GM10266 (cell line): Measurements from ENCODE around the gene FBXO48.
"Not testable (repeated sequence)": the region's sequence is repeated elsewhere in the genome, so short reads cannot be mapped to it uniquely, and the experiment has no call there.

Experiments
- DNase-seq: peaks from one replicate; pipeline ENCODE4 v3.0.0; 2012; ENCODE audit errors: extremely low spot score
- TF ChIP-seq, protein P1 (sequence below): IDR thresholded peaks from 2 replicates; pipeline ENCODE4 v1.5.1; 2012; ENCODE audit warnings: mild to moderate bottlenecking, low read depth; ENCODE audit not compliant: control insufficient read depth, insufficient read depth; ENCODE audit errors: missing control alignments

FBXO48 gene

DNA sequence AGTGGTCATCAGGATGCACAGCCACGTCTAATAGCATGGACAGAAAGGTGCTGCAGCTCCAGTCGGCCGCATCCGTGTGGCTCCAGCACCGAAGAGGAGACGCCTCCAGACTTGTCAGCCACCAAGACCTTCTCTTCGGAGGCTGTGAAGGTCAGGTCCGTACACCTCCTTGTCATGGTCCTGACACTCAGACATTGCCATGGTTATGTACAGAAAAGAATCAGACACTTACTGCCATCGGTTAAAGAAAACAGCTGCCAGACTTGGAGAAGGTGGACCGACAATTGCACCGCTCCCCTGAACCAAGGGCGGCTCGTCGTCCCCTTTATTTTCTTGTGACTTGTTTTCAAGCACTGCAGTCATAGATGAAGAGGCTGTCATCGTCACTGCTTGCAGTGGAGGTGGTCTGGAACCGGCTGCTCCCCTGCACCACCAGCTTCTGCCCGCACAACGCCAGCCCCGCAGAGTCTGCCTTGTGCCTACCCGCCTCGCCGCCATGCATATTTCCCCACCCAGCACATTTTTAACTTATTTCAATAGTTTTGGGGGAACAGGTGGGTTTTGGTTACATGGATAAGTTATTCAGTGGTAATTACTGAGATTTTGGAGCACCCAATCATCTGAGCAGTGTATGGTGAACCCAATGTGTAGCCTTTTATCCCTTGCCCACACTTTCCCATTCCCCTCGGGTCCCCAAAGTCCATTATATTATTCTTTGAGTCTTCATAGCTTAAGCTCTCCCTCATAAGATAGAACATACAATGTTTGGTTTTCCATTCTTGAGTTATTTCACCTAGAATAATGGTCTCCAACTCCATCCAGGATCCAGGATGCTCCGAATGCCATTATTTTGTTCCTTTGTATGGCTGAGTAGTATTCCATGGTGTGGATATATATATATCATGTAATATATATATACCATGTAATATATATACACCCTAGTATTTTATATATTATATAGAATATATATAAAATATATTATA lies 18.1 kb downstream of the FBXO48 start:
- TF ChIP-seq, protein P1, sequence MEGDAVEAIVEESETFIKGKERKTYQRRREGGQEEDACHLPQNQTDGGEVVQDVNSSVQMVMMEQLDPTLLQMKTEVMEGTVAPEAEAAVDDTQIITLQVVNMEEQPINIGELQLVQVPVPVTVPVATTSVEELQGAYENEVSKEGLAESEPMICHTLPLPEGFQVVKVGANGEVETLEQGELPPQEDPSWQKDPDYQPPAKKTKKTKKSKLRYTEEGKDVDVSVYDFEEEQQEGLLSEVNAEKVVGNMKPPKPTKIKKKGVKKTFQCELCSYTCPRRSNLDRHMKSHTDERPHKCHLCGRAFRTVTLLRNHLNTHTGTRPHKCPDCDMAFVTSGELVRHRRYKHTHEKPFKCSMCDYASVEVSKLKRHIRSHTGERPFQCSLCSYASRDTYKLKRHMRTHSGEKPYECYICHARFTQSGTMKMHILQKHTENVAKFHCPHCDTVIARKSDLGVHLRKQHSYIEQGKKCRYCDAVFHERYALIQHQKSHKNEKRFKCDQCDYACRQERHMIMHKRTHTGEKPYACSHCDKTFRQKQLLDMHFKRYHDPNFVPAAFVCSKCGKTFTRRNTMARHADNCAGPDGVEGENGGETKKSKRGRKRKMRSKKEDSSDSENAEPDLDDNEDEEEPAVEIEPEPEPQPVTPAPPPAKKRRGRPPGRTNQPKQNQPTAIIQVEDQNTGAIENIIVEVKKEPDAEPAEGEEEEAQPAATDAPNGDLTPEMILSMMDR, result no peak
- no peak for DNase-seq

DNA sequence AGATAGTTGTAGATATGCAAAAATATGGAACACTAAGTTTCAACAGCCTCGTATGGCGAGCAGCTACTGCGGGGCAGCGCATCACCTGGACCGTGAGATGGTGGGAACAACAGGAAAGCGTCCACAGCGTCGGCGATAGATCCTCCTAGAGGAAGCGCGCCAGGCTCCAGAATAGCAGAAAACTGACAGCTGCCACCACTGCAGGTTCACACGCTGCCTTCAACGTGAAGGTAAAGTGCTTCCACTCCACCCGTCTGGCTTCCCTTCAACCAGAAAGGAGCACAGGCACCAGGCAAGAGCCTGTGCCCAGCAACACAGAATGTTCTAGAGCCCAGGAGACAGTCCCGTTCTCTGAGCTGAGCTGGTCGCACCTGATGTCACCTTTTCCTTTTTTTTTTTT lies 20.0 kb downstream of the FBXO48 start:
- no peak for DNase-seq
- TF ChIP-seq, protein P1, result no peak

DNA sequence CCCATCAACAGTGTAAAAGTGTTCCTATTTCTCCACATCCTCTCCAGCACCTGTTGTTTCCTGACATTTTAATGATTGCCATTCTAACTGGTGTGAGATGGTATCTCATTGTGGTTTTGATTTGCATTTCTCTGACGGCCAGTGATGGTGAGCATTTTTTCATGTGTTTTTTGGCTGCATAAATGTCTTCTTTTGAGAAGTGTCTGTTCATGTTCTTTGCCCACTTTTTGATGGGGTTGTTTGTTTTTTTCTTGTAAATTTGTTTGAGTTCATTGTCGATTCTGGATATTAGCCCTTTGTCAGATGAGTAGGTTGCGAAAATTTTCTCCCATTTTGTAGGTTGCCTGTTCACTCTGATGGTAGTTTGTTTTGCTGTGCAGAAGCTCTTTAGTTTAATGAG lies 20.7 kb downstream of the FBXO48 start:
- not testable (repeated sequence) for DNase-seq

DNA sequence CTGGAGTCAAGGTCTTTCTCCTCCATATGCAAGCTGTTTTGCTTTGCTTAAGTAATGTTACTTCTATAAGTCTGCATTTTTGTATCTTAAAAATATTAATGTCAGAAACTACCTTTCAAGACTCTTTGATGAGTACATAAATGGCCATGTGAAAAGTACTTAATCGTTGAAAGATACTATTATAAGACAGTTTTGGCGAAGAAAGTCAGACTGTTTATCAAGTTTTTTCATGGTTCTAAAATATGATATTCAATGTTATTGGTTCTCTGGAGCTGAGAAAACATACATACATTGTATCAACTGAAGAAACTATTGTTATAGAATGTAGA lies 25.1 kb downstream of the FBXO48 start:
- DNase-seq, result no peak
- TF ChIP-seq, protein P1, result no peak

DNA sequence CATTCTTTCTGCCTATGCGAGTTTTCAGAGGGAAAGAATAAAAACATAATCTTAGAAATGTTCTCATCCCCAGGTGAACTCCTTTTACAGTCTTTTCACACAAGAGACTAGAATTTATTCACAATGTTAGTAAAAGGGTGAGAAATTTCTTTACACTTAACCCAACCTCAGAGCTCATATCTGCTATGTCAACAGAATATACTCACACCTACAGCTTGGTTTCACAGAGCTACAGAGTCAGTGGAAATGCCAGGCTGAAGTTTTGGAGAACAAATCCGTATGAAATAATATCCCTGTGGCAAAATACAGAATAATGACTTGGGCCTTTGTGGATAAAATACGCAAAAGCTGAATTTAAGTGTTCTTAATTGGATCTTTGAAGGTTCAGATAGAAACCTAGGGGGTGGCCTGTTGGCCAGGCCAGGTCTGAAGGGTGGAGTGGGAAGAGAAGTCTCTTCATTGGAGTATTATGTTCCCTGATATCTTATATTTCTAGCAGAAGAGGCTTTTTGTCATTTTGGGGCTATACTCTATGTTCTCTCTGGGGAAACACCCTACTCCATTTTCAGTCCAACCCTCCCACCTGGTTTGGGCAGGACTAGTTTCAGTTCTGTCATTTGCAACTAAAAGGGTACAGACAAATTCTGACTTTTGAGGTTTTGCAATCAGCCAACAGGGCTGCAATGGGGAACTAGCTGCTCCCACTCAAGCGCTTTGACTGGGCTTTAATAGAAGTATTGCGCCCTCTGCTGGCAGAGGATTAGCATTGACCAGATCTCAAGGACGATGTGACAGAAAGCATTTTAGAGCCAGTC lies 25.7 kb downstream of the FBXO48 start:
- TF ChIP-seq, protein P1, result peak; percentile 90

DNA sequence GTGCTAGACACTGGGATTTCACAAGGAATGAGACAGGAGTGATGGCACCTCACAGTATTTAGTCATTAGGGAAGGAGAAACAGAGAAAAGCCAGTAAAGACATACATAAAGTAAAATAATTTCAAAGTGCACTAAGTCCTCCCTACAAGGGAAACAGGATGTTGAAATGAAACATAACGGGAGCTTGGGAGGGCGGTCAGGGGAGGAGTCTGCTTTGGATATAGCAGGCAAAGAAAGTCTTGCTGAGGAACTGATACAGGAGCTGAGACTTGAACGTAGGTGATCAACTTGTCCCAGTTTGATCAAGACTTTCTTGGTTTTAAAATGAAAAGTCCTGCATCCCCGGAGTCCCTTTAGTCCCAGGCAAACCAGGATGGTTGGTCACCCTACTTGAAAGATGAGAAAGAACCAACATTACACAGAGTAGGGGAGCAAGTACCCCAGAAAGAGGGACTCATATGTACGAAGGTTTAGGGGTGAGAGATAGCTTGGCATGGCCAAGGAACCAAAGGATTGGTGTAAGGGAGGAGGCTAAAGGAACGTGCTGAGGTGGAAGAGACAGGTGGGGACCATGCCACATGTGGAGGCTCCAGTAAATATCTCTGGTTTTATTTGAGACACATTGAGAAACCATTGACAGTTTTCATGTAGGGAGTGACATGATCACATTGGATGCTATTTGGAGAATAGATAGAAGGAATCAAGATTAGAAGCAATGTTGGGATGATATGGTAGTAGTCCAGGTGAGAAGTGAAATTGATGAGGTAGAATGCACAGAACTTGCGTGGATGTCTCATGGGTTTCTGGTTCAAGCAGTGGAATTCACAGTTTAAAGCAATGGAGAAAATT lies 28.4 kb downstream of the FBXO48 start:
- TF ChIP-seq, protein P1, result no peak

More for the DNA sequence above, 25.7 kb downstream of the FBXO48 start:
- peak; percentile 79 for DNase-seq

DNA sequence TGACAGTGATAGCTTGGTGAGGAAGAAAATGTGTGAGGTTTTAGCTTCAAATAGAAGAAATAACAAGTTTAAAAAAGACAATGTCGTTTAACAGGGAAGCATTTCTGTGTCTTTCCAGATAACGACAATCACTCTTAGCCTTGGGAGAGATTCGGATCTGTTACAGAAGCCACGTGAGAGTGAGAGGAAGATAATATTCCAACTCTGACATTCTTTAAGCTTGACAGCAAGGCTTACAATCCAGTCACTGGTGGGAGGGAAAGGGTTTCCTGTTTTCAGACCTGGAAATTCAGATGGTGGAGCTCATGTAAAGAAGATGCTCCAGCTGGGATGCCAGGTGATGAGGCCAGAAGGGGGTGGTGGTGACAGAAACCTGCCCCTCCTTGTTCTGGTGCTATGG lies 30.8 kb downstream of the FBXO48 start:
- DNase-seq, result no peak
- TF ChIP-seq, protein P1, result no peak

More for the DNA sequence above, 28.4 kb downstream of the FBXO48 start:
- DNase-seq, result peak; percentile 40
